Activated CD4-positive, alpha-beta T cell treated with anti-CD3 and anti-CD28 coated beads, Interleukin-2, amount 10 ng/mL, durations not matched to agents 7 days and 5 days (primary cell): Measurements from ENCODE around the gene IL17REL. TPM values are rescaled to one million over a fixed set of nuclear protein-coding genes. Genes with fewer than 3 reads are reported as not detected.

ENCODE experiments used
- CTCF ChIA-PET: fragments of 350-600 bp; sonication (Branson Sonifier 250); formaldehyde crosslinking; loops from one replicate; lab custom pipeline; 2021; ENCODE audit warnings: antibody characterized with exemption; lab: Charles Lee
- POLR2A ChIA-PET: fragments of 350-600 bp; sonication (Branson Sonifier 250); formaldehyde crosslinking; loops from one replicate; lab custom pipeline; 2021; ENCODE audit warnings: antibody characterized with exemption; lab: Charles Lee
- DNase-seq: peaks from one replicate; pipeline ENCODE4 v3.0.0-alpha.2; 2020
- H3K27ac Mint-ChIP-seq: one replicate; pipeline ENCODE4 v1.8.0; 2021; ENCODE audit warnings: mild to moderate bottlenecking, moderate library complexity, mixed read lengths
- H3K27me3 Mint-ChIP-seq: one replicate; pipeline ENCODE4 v1.8.0; 2021; ENCODE audit warnings: mixed read lengths
- H3K36me3 Mint-ChIP-seq: one replicate; pipeline ENCODE4 v1.8.0; 2021; ENCODE audit warnings: low read depth, mixed read lengths
- H3K4me1 Mint-ChIP-seq: one replicate; pipeline ENCODE4 v1.8.0; 2021; ENCODE audit warnings: mixed read lengths
- H3K4me3 Mint-ChIP-seq: one replicate; pipeline ENCODE4 v1.8.0; 2021; ENCODE audit warnings: mild to moderate bottlenecking, moderate library complexity, mixed read lengths
- H3K9me3 Mint-ChIP-seq: one replicate; pipeline ENCODE4 v1.8.0; 2021; ENCODE audit warnings: mixed read lengths
- total RNA-seq, 2 experiments: library from RNA; stranded (reverse); gene quantifications; one replicate each; pipeline ENCODE4 v1.2.3, GENCODE V29; 2021

Gene IL17REL
- total RNA-seq, 2 experiments from 2014 or later = not detected

- Mint-ChIP-seq H3K4me3 (no peak overlapping the region), H3K27ac (no peak overlapping the region), H3K4me1 (peaks cover 3% of the 10 kb centered on the region), H3K27me3 (no peaks in the 10 kb centered on the region), H3K9me3 (no peaks in the 10 kb centered on the region), H3K36me3 (no peaks in the 10 kb centered on the region)
- DNase-seq = no peak
- ChIA-PET CTCF (interaction anchor here (0.5 kb wide), 1 partner anchor 55 kb away, joined by 5 read pairs; no protein-coding TSS in a partner anchor), POLR2A (no interaction called here)
Measured at GRCh38 chr22:49953680-49954344, 58.8 kb downstream of the IL17REL start.

GRCh38 chr22:49953027-49953679 is 59.4 kb downstream of the IL17REL start:
- Mint-ChIP-seq H3K27me3 (no peaks in the 10 kb centered on the region), H3K9me3 (no peaks in the 10 kb centered on the region), H3K4me1 (peaks cover 2% of the 10 kb centered on the region), H3K36me3 (no peaks in the 10 kb centered on the region), H3K27ac (no peak overlapping the region), H3K4me3 (no peak overlapping the region)
- ChIA-PET POLR2A (no interaction called here), CTCF (no interaction called here)
- DNase-seq = no peak

- ChIA-PET CTCF (interaction anchor here (1.3 kb wide), 1 partner anchor 10 kb away, joined by 3 read pairs; no protein-coding TSS in a partner anchor), POLR2A (no interaction called here)
- no peak for DNase-seq
- H3K4me3 Mint-ChIP-seq = no peak overlapping the region
- H3K4me1 Mint-ChIP-seq = peaks cover 2% of the 10 kb centered on the region
- no peaks in the 10 kb centered on the region for H3K36me3 Mint-ChIP-seq
- no peaks in the 10 kb centered on the region for H3K9me3 Mint-ChIP-seq
- no peaks in the 10 kb centered on the region for H3K27me3 Mint-ChIP-seq
- H3K27ac Mint-ChIP-seq = peak overlapping the region; percentile 50
Measured at GRCh38 chr22:49951986-49952896, 60.3 kb downstream of the IL17REL start.

DNA sequence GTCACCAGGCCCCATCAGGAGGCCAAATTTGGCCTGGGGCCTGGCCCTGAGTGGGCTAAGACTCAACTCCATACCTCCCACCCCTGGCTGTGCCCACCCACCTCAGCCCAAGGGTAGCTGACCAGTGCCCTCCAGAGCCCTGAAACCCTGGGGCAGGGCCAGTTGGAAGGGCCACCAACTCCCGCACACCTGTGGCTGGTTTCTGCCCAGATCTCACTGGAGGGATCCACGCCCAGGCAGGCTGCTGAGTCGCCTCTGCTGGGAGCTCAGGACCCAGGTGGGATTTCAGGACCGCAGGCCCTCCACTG is 60.9 kb downstream of the IL17REL start:
- Mint-ChIP-seq H3K27ac (no peak overlapping the region), H3K27me3 (no peaks in the 10 kb centered on the region), H3K36me3 (no peaks in the 10 kb centered on the region), H3K4me1 (peaks cover 2% of the 10 kb centered on the region), H3K4me3 (no peak overlapping the region), H3K9me3 (no peaks in the 10 kb centered on the region)
- no peak for DNase-seq
- POLR2A ChIA-PET = interaction anchor here (1.1 kb wide), 1 partner anchor 15 kb away, joined by 5 read pairs; no protein-coding TSS in a partner anchor
- CTCF ChIA-PET = interaction anchor here (1.3 kb wide), 1 partner anchor 9 kb away, joined by 3 read pairs; no protein-coding TSS in a partner anchor

- Mint-ChIP-seq H3K9me3 (no peaks in the 10 kb centered on the region), H3K4me3 (no peak overlapping the region), H3K4me1 (peaks cover 5% of the 10 kb centered on the region), H3K36me3 (no peaks in the 10 kb centered on the region), H3K27ac (peak overlapping the region; percentile 81), H3K27me3 (no peaks in the 10 kb centered on the region)
- ChIA-PET POLR2A (interaction anchor here (1.1 kb wide), 1 partner anchor 15 kb away, joined by 5 read pairs; no protein-coding TSS in a partner anchor), CTCF (interaction anchor here (1.3 kb wide), 1 partner anchor 9 kb away, joined by 3 read pairs; no protein-coding TSS in a partner anchor)
- DNase-seq = peak; percentile 67
Measured at GRCh38 chr22:49951000-49951677, 61.4 kb downstream of the IL17REL start.

GRCh38 chr22:49950396-49950994 is 62.1 kb downstream of the IL17REL start:
- DNase-seq = no peak
- peaks cover 3% of the 10 kb centered on the region for H3K36me3 Mint-ChIP-seq
- H3K4me1 Mint-ChIP-seq = peaks cover 10% of the 10 kb centered on the region
- CTCF ChIA-PET = no interaction called here
- POLR2A ChIA-PET = interaction anchor here (1.1 kb wide), 1 partner anchor 14 kb away, joined by 5 read pairs; no protein-coding TSS in a partner anchor
- no peak overlapping the region for H3K27ac Mint-ChIP-seq
- no peaks in the 10 kb centered on the region for H3K27me3 Mint-ChIP-seq
- H3K4me3 Mint-ChIP-seq = no peak overlapping the region
- no peaks in the 10 kb centered on the region for H3K9me3 Mint-ChIP-seq

- Mint-ChIP-seq H3K27me3 (no peaks in the 10 kb centered on the region), H3K36me3 (peaks cover 3% of the 10 kb centered on the region), H3K4me1 (peaks cover 11% of the 10 kb centered on the region), H3K9me3 (no peaks in the 10 kb centered on the region), H3K4me3 (no peak overlapping the region), H3K27ac (no peak overlapping the region)
- DNase-seq = no peak
- ChIA-PET POLR2A (no interaction called here), CTCF (interaction anchor here (1.2 kb wide), 1 partner anchor 32 kb away, joined by 3 read pairs; no protein-coding TSS in a partner anchor)
Measured at GRCh38 chr22:49949914-49950292, 62.7 kb downstream of the IL17REL start.

DNA sequence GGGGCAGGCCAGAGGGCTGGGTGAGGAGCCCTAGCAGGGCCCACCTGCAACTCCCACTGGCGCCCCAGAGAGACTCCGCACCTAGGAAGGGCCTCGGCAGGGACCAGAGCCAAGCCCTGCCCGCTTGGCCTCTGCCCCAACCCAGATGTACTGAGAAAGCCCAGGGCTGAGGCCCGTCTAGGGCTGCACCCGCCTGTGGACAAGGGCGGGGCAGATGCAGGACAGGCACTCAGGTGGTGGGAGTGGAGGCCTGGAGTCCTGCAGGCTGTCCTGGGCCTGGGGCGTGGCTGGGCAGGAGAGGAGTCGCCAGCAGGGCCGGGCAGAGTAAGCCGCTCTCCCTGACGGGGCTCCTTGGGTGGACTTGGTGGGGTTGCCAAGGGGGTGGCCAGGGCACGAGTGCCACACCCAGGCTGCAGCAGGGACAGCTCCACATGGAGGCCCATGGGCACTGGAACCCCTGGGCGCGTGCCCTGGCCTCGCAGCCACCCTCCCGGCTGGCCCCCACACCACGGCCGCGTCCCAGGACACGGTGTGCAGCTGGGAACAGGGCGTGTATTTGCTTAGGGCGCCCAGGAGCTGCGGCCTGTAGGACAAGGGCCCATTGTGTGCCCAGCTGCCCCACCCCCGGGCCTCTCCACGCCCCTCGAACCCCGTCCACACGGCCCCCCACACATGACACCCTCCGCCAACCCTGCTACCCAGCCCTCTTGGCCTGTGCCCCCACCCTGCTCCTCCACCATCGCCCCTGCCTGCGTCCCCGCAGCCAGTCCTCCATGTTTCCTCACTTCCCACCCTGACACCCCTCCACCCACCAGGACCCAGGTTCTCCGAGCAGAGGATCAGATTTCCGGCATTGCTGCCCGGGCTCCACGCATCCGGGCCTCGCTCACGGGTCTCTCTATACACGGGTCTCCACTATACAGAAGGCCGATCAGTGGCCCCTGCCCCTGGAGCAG is 63.3 kb downstream of the IL17REL start:
- H3K4me1 Mint-ChIP-seq = peaks cover 11% of the 10 kb centered on the region
- H3K4me3 Mint-ChIP-seq = no peak overlapping the region
- CTCF ChIA-PET = interaction anchor here (0.7 to 1.2 kb wide), 2 partner anchors 9 to 33 kb away, joined by 3 read pairs; no protein-coding TSS in a partner anchor
- POLR2A ChIA-PET = no interaction called here
- peaks cover 3% of the 10 kb centered on the region for H3K36me3 Mint-ChIP-seq
- no peaks in the 10 kb centered on the region for H3K9me3 Mint-ChIP-seq
- H3K27me3 Mint-ChIP-seq = no peaks in the 10 kb centered on the region
- DNase-seq = no peak
- H3K27ac Mint-ChIP-seq = no peak overlapping the region

- POLR2A ChIA-PET = no interaction called here
- Mint-ChIP-seq H3K4me3 (no peak overlapping the region), H3K27ac (no peak overlapping the region), H3K9me3 (no peaks in the 10 kb centered on the region), H3K27me3 (no peaks in the 10 kb centered on the region), H3K36me3 (peaks cover 3% of the 10 kb centered on the region), H3K4me1 (peaks cover 11% of the 10 kb centered on the region)
- CTCF ChIA-PET = interaction anchor here (0.7 to 1.2 kb wide), 2 partner anchors 9 to 34 kb away, joined by 3 read pairs; no protein-coding TSS in a partner anchor
- DNase-seq = no peak
Measured at GRCh38 chr22:49948116-49948957, 64.2 kb downstream of the IL17REL start.

DNA sequence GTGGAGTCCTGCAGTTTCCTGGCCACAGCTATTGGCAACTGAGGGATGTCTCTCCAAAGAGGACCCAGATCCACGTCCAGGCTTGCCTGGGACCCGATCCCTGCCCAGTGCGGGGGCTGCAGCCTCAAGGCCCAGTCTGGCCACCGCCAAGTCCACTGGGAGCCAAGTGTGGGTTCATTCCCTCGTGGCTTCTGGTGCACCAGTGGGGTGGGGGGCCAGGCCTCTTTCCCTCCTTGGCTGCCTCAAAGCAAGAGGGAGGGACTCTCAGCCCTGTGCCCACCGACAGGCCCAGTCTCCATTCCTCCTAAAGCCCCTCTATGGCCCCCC is 65.3 kb downstream of the IL17REL start:
- POLR2A ChIA-PET = no interaction called here
- CTCF ChIA-PET = interaction anchor here (0.9 to 2.3 kb wide), 2 partner anchors 9 to 11 kb away, joined by 4 to 10 read pairs; no protein-coding TSS in a partner anchor

More for the DNA sequence above, 65.3 kb downstream of the IL17REL start:
- DNase-seq = no peak
- peaks cover 3% of the 10 kb centered on the region for H3K36me3 Mint-ChIP-seq
- no peaks in the 10 kb centered on the region for H3K9me3 Mint-ChIP-seq
- H3K27ac Mint-ChIP-seq = no peak overlapping the region
- H3K4me1 Mint-ChIP-seq = peaks cover 11% of the 10 kb centered on the region
- no peak overlapping the region for H3K4me3 Mint-ChIP-seq
- H3K27me3 Mint-ChIP-seq = no peaks in the 10 kb centered on the region
